K562 (cell line): ENCODE results near the gene SOCS3. TPM values are rescaled to one million over a fixed set of nuclear protein-coding genes. Genes with fewer than 3 reads are reported as not detected.

Source experiments
- PHB2 ChIP-seq: fragments of 450-650 bp; IDR thresholded peaks from 2 replicates; pipeline ENCODE4 v1.6.1; 2017; ENCODE audit warnings: low read depth
- RBFOX2 ChIP-seq: fragments of 200-400 bp; formaldehyde crosslinking; IDR thresholded peaks from 2 replicates; pipeline ENCODE4 v1.6.1; 2017; ENCODE audit warnings: low read depth, mild to moderate bottlenecking, low read length, moderate library complexity
- SMAD2 ChIP-seq: fragments of 150-350 bp; IDR thresholded peaks from 2 replicates; pipeline ENCODE4 v1.6.1; 2014; ENCODE audit warnings: low read depth, mild to moderate bottlenecking, low read length
- SRSF7 ChIP-seq: fragments of 200-400 bp; formaldehyde crosslinking; optimal IDR thresholded peaks from 2 replicates; pipeline ENCODE3; 2017; ENCODE audit warnings: mild to moderate bottlenecking, low read depth, low read length
- SRSF9 ChIP-seq: fragments of 200-400 bp; formaldehyde crosslinking; IDR thresholded peaks from 2 replicates; pipeline ENCODE4 v1.6.1; 2017; ENCODE audit warnings: low read depth, low read length, borderline replicate concordance
- TEAD2 ChIP-seq: fragments of 450-650 bp; IDR thresholded peaks from 2 replicates; pipeline ENCODE4 v1.6.1; 2016; ENCODE audit warnings: missing genetic modification characterization, control low read depth, missing compliant biosample characterization
- TRIM28 ChIP-seq: fragments of 450-650 bp; IDR thresholded peaks from 2 replicates; pipeline ENCODE4 v1.6.1; 2017
- ZBTB8A ChIP-seq: fragments of 450-650 bp; IDR thresholded peaks from 2 replicates; pipeline ENCODE4 v1.6.1; 2018; ENCODE audit warnings: mild to moderate bottlenecking, moderate library complexity; ENCODE audit not compliant: partially characterized antibody
- polyA plus RNA-seq, 8 experiments: library from polyadenylated mRNA; depleted of rRNA in 4 of 8; stranded (reverse) in 5 of 8; unstranded in 3 of 8; fragments of >200 nt; fragmentation: Nextera tagmentation in 2 of 8; fragmentation: Illumina TruSeq in 1 of 8; extraction: Ambion mirVana in 2 of 8; extraction: Trizol in 1 of 8; gene quantifications; 2 replicates each; pipeline versions ENCODE4 v1.2.1 to v1.2.3, GENCODE V29; 2011 to 2014; ENCODE audit warnings: inconsistent platforms in 1 of 8, missing spikeins in 1 of 8
- total RNA-seq, 7 experiments: library from RNA; depleted of rRNA in 6 of 7; stranded (reverse); fragments of >200 nt in 6 of 7; fragmentation: Illumina TruSeq in 2 of 7; extraction: Trizol in 2 of 7; gene quantifications; 2 replicates each; pipeline versions ENCODE4 v1.2.1 to v1.2.3, GENCODE V29; 2011 to 2021; ENCODE audit warnings: low replicate concordance in 1 of 7
- TF ChIP-seq, protein P1 (sequence below): fragments of 450-650 bp; IDR thresholded peaks from 2 replicates; pipeline ENCODE4 v1.6.1; 2016; ENCODE audit warnings: mild to moderate bottlenecking, moderate library complexity
- TF ChIP-seq, protein P2 (sequence below): fragments of 450-650 bp; IDR thresholded peaks from 2 replicates; pipeline ENCODE4 v1.6.1; 2016
- TF ChIP-seq, protein P3 (sequence below): fragments of 250-450 bp; sonication (Bioruptor Pico); IDR thresholded peaks from 2 replicates; pipeline ENCODE4 v1.5.0; 2021; ENCODE audit warnings: mild to moderate bottlenecking, borderline replicate concordance

SOCS3 gene
- total and polyA plus RNA-seq, 9 of the 15 experiments (the other 6 are each of a cell fraction or from before 2014, with no cell fraction given), result 0.56 to 38.9 (median 13.7) TPM

DNA sequence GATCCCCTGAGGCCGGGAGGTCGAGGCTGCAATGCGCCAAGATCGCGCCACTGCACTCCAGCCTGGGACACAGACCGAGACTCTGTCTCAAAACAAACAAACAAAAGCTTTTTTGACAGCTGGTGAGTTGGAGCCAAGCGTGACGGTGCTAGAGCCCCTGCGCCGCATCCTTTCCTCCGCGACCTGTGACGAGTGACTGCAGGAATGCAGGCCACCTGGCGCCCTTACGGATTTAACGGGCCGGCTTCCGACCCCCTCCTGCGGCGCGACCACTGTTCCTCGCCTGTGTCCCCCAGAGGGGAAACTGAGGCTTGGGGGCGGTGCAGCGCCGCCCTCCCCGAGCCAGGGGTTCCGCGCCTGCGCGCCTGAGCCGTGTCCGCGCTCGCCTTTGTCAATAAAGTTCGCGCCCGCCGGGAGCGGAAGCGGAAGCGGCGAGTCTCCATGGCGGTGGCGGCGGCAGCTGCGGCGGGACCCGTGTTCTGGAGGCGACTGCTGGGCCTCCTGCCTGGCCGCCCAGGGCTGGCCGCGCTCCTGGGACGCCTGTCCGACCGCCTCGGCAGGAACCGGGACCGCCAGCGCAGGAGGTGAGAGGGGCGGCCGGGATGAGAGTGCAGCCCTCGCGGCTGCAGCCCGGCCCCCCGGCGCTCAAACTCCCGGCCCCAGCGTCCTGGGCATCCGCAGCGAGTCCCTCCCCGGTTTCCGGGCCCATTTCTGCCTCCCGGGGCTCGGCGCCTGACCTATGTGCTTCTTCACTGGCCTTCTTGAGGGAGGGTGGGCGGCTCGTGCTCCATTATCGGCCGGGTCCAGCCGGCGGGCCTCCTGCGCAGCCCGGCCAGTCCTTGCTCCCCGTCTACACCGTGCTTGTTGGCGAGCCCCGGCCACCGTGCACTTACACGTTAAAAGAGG, 18.6 kb upstream of the SOCS3 start, which contains the start of gene PGS1 (continued):
- TF ChIP-seq SRSF9 (no peak), ZBTB8A (no peak), SRSF7 (no peak), PHB2 (no peak), TEAD2 (tag) (no peak), TRIM28 (no peak), SMAD2 (no peak), RBFOX2 (peak; percentile 91)
- TF ChIP-seq, protein P1, sequence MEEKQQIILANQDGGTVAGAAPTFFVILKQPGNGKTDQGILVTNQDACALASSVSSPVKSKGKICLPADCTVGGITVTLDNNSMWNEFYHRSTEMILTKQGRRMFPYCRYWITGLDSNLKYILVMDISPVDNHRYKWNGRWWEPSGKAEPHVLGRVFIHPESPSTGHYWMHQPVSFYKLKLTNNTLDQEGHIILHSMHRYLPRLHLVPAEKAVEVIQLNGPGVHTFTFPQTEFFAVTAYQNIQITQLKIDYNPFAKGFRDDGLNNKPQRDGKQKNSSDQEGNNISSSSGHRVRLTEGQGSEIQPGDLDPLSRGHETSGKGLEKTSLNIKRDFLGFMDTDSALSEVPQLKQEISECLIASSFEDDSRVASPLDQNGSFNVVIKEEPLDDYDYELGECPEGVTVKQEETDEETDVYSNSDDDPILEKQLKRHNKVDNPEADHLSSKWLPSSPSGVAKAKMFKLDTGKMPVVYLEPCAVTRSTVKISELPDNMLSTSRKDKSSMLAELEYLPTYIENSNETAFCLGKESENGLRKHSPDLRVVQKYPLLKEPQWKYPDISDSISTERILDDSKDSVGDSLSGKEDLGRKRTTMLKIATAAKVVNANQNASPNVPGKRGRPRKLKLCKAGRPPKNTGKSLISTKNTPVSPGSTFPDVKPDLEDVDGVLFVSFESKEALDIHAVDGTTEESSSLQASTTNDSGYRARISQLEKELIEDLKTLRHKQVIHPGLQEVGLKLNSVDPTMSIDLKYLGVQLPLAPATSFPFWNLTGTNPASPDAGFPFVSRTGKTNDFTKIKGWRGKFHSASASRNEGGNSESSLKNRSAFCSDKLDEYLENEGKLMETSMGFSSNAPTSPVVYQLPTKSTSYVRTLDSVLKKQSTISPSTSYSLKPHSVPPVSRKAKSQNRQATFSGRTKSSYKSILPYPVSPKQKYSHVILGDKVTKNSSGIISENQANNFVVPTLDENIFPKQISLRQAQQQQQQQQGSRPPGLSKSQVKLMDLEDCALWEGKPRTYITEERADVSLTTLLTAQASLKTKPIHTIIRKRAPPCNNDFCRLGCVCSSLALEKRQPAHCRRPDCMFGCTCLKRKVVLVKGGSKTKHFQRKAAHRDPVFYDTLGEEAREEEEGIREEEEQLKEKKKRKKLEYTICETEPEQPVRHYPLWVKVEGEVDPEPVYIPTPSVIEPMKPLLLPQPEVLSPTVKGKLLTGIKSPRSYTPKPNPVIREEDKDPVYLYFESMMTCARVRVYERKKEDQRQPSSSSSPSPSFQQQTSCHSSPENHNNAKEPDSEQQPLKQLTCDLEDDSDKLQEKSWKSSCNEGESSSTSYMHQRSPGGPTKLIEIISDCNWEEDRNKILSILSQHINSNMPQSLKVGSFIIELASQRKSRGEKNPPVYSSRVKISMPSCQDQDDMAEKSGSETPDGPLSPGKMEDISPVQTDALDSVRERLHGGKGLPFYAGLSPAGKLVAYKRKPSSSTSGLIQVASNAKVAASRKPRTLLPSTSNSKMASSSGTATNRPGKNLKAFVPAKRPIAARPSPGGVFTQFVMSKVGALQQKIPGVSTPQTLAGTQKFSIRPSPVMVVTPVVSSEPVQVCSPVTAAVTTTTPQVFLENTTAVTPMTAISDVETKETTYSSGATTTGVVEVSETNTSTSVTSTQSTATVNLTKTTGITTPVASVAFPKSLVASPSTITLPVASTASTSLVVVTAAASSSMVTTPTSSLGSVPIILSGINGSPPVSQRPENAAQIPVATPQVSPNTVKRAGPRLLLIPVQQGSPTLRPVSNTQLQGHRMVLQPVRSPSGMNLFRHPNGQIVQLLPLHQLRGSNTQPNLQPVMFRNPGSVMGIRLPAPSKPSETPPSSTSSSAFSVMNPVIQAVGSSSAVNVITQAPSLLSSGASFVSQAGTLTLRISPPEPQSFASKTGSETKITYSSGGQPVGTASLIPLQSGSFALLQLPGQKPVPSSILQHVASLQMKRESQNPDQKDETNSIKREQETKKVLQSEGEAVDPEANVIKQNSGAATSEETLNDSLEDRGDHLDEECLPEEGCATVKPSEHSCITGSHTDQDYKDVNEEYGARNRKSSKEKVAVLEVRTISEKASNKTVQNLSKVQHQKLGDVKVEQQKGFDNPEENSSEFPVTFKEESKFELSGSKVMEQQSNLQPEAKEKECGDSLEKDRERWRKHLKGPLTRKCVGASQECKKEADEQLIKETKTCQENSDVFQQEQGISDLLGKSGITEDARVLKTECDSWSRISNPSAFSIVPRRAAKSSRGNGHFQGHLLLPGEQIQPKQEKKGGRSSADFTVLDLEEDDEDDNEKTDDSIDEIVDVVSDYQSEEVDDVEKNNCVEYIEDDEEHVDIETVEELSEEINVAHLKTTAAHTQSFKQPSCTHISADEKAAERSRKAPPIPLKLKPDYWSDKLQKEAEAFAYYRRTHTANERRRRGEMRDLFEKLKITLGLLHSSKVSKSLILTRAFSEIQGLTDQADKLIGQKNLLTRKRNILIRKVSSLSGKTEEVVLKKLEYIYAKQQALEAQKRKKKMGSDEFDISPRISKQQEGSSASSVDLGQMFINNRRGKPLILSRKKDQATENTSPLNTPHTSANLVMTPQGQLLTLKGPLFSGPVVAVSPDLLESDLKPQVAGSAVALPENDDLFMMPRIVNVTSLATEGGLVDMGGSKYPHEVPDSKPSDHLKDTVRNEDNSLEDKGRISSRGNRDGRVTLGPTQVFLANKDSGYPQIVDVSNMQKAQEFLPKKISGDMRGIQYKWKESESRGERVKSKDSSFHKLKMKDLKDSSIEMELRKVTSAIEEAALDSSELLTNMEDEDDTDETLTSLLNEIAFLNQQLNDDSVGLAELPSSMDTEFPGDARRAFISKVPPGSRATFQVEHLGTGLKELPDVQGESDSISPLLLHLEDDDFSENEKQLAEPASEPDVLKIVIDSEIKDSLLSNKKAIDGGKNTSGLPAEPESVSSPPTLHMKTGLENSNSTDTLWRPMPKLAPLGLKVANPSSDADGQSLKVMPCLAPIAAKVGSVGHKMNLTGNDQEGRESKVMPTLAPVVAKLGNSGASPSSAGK, result no peak
- TF ChIP-seq, protein P2, sequence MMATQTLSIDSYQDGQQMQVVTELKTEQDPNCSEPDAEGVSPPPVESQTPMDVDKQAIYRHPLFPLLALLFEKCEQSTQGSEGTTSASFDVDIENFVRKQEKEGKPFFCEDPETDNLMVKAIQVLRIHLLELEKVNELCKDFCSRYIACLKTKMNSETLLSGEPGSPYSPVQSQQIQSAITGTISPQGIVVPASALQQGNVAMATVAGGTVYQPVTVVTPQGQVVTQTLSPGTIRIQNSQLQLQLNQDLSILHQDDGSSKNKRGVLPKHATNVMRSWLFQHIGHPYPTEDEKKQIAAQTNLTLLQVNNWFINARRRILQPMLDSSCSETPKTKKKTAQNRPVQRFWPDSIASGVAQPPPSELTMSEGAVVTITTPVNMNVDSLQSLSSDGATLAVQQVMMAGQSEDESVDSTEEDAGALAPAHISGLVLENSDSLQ, result no peak
- TF ChIP-seq, protein P3, sequence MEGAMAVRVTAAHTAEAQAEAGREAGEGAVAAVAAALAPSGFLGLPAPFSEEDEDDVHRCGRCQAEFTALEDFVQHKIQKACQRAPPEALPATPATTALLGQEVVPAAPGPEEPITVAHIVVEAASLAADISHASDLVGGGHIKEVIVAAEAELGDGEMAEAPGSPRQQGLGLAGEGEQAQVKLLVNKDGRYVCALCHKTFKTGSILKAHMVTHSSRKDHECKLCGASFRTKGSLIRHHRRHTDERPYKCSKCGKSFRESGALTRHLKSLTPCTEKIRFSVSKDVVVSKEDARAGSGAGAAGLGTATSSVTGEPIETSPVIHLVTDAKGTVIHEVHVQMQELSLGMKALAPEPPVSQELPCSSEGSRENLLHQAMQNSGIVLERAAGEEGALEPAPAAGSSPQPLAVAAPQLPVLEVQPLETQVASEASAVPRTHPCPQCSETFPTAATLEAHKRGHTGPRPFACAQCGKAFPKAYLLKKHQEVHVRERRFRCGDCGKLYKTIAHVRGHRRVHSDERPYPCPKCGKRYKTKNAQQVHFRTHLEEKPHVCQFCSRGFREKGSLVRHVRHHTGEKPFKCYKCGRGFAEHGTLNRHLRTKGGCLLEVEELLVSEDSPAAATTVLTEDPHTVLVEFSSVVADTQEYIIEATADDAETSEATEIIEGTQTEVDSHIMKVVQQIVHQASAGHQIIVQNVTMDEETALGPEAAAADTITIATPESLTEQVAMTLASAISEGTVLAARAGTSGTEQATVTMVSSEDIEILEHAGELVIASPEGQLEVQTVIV (CRISPR knock-in tag), result no peak
